SK-N-MC (cell line): ENCODE measurements around the gene PHC2.

ENCODE experiments used
- DNase-seq: peaks from one replicate; pipeline ENCODE4 v3.0.0-alpha.2; 2011; ENCODE audit warnings: low read depth, low spot score
- H3K27ac ChIP-seq: fragments of 200-600 bp; sonication (generic); 2 replicates; pipeline ENCODE4 v1.5.1; 2016; ENCODE audit warnings: mixed run types
- H3K36me3 ChIP-seq: fragments of 200-600 bp; sonication (generic); 2 replicates; pipeline ENCODE4 v1.6.1; 2017; ENCODE audit warnings: antibody characterized with exemption, low read length, mixed read lengths; ENCODE audit not compliant: insufficient read depth
- H3K4me3 ChIP-seq: fragments of 200-600 bp; sonication (generic); 2 replicates; pipeline ENCODE4 v1.5.1; 2016
- H3K9ac ChIP-seq: fragments of 200-600 bp; sonication (generic); 2 replicates; pipeline ENCODE4 v1.8.0; 2017; ENCODE audit warnings: mixed run types, mixed read lengths; ENCODE audit not compliant: insufficient read length
- H3K9me3 ChIP-seq: fragments of 200-600 bp; sonication (generic); 2 replicates; pipeline ENCODE4 v1.6.1; 2017; ENCODE audit warnings: low read depth, mild to moderate bottlenecking, antibody characterized with exemption, low read length, moderate library complexity, mixed read lengths
- EZH2 ChIP-seq: fragments of 200-600 bp; sonication (generic); IDR thresholded peaks from one replicate; pipeline ENCODE4 v1.6.1; 2017; ENCODE audit warnings: antibody characterized with exemption
- FOXP2 ChIP-seq: optimal IDR thresholded peaks from 2 replicates; pipeline ENCODE3; 2011; ENCODE audit warnings: mild to moderate bottlenecking, moderate library complexity; ENCODE audit not compliant: insufficient read depth; ENCODE audit errors: extremely low read length, control extremely low read depth
- POLR2AphosphoS5 ChIP-seq: IDR thresholded peaks from 2 replicates; pipeline ENCODE4 v1.6.1; 2012; ENCODE audit warnings: mild to moderate bottlenecking, low read depth, low read length, borderline replicate concordance

The PHC2 gene

GRCh38 chr1:33380811-33381210 lies 50.1 kb downstream of the PHC2 start:
- no peak for TF ChIP-seq EZH2
- no peak for TF ChIP-seq POLR2AphosphoS5
- no peak for TF ChIP-seq FOXP2
- no peak overlapping the region for H3K9ac ChIP-seq
- H3K36me3 ChIP-seq, result no peaks in the 10 kb centered on the region
- no peaks in the 10 kb centered on the region for H3K9me3 ChIP-seq
- H3K27ac ChIP-seq, result no peak overlapping the region
- no peak overlapping the region for H3K4me3 ChIP-seq
- no peak for DNase-seq

DNA sequence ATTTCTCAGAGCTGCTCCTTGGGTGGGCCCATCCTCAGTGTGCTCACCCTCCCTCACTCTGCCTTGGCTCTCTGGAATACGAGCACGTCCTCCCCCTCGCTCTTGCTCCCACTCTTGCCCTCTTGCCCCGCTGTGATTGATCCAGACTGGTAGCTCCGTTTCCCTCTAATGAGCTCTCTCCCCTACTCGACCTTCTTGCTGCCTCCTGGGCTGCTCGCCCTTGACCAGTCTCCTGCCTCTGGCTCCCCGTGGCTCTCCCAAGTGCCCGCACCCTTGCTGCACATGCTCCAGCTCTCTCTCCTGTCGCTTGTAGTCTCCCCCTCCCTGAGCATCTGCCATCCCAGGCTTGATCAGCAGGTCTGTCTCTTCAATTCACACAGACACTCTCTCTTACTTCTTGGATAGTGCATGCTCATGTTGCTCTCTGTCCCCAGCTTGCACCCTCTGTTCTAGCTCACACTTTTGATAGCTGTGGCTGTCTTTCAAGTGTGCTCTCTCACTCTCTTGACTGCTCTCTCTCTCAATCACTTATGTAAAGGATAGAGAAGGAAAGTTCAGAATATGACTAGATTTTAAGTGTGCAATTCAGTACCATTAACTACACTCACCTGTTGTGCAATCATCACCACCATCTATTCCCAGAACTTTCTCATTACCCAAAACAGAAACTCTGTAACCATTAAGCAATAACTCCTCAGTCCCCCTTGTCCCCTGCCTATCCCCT lies 51.1 kb downstream of the PHC2 start:
- H3K36me3 ChIP-seq, result no peaks in the 10 kb centered on the region
- no peak overlapping the region for H3K4me3 ChIP-seq
- H3K9me3 ChIP-seq, result no peaks in the 10 kb centered on the region
- no peak for DNase-seq
- TF ChIP-seq POLR2AphosphoS5 (no peak), FOXP2 (no peak), EZH2 (no peak)
- H3K9ac ChIP-seq, result no peak overlapping the region
- H3K27ac ChIP-seq, result no peak overlapping the region

DNA sequence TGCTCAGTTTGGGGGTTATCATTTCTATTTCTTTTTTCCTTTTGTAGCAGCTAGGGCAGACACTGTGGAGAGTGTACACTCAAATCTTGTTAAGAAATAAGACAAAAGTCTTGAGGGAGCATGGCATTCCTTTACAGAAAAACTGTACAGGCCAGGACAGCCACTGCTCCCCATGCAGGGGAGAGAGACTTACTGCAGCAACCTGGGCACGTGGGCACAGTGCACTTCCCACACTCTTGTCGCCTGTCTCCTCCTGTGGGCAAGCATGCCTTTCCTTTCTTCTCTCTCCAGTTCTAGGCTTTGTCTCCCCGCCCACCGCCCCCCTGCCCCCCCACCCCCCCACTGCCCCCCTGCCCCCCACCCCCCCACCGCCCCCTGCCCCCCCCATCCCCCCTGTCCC lies 51.9 kb downstream of the PHC2 start:
- Histone ChIP-seq H3K4me3 (no peak overlapping the region), H3K27ac (no peak overlapping the region)
- DNase-seq, result no peak

DNA sequence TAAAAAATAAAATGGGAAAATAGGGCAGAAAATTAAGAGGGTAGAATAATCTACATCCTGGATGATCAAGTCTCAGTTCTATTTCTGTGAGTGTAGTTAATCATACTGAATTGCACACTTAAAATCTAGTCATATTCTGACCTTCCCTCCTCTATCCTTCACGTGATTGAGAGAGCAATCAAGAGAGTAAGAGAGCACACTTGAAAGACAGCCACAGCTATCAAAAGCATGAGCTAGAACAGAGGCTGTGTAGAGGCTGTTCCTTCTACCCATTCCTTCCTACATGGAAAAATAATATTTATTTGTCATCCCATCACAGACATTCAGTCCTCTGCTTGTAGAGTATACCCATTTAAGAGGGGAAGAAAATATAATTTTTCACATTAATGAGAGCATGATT lies 52.4 kb downstream of the PHC2 start:
- H3K36me3 ChIP-seq, result no peaks in the 10 kb centered on the region
- no peak for DNase-seq
- H3K9ac ChIP-seq, result no peak overlapping the region
- TF ChIP-seq FOXP2 (no peak), POLR2AphosphoS5 (no peak), EZH2 (no peak)
- no peak overlapping the region for H3K4me3 ChIP-seq
- no peak overlapping the region for H3K27ac ChIP-seq
- no peaks in the 10 kb centered on the region for H3K9me3 ChIP-seq

More for the DNA sequence above, 51.9 kb downstream of the PHC2 start:
- TF ChIP-seq POLR2AphosphoS5 (no peak), EZH2 (no peak), FOXP2 (no peak)
- Histone ChIP-seq H3K9ac (no peak overlapping the region), H3K36me3 (no peaks in the 10 kb centered on the region), H3K9me3 (no peaks in the 10 kb centered on the region)

DNA sequence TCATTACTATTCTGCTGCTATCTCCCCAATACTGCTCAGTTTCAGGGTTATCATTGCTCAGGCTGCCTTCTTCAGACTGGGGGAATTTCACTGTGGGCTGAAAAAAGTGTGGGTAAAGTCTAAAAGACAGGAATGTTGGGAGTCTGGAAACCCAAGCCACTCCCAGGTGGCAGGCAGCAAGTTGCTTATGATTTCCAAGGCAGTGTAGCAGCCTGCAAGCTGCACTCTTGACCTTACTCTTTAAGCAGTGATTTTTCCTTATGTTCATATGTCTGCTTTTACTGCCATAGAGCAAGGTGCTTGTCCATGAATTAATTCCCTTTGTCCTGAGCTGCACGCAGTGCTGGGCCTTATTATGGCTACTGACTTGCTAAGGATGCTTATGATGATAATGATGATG lies 53.1 kb downstream of the PHC2 start:
- H3K4me3 ChIP-seq, result no peak overlapping the region
- H3K9ac ChIP-seq, result no peak overlapping the region
- no peak for TF ChIP-seq EZH2
- H3K9me3 ChIP-seq, result no peaks in the 10 kb centered on the region
- no peak for DNase-seq
- no peak overlapping the region for H3K27ac ChIP-seq
- no peaks in the 10 kb centered on the region for H3K36me3 ChIP-seq

DNA sequence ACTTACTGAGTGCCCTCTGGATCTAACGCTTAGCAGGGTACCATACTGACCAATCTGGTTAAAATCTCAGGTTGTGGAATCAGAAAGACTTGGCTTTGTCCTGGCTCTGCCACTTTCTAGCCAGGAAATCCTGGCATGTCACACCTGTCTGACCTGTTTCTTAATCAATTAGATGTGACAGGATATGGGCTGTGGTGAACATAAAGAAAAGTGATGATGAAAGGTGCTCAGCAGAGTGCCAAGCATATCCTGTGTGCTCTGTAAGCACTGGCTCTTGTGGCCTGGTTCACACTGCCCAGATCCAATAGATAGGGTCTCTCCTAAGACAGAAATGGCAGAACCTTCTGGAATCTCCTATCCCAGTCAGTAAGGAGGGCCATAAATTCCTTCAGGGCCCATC lies 53.9 kb downstream of the PHC2 start:
- TF ChIP-seq FOXP2 (no peak), EZH2 (no peak), POLR2AphosphoS5 (no peak)
- no peak for DNase-seq
- H3K36me3 ChIP-seq, result no peaks in the 10 kb centered on the region
- H3K4me3 ChIP-seq, result no peak overlapping the region
- no peaks in the 10 kb centered on the region for H3K9me3 ChIP-seq
- no peak overlapping the region for H3K27ac ChIP-seq
- H3K9ac ChIP-seq, result no peak overlapping the region

DNA sequence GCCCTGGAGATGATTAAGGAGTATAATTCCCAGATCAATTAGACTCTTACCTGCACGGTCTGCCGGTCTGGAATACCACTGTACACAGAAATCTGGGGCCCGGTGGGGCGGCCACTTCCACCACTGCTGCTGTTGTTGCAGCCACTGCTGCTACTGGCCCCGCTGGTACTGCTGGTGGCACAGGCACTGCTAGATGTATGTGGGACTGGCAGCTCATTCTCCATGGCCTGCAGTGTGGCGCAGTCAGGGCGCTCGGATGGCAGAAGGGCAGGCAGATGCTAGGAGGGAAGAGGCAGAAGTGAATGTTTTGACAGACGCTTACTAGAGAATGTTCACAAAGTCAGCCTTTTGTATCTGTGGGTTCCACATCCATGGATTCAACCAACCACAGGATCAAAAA lies 55.6 kb downstream of the PHC2 start:
- H3K9ac ChIP-seq, result no peak overlapping the region
- no peak for DNase-seq
- no peaks in the 10 kb centered on the region for H3K9me3 ChIP-seq
- TF ChIP-seq FOXP2, result no peak
- no peak for TF ChIP-seq POLR2AphosphoS5
- no peak for TF ChIP-seq EZH2
- no peaks in the 10 kb centered on the region for H3K36me3 ChIP-seq
- no peak overlapping the region for H3K27ac ChIP-seq
- no peak overlapping the region for H3K4me3 ChIP-seq

GRCh38 chr1:33374336-33375105 lies 56.4 kb downstream of the PHC2 start:
- Histone ChIP-seq H3K27ac (no peak overlapping the region), H3K9ac (no peak overlapping the region), H3K9me3 (no peaks in the 10 kb centered on the region), H3K4me3 (no peak overlapping the region), H3K36me3 (no peaks in the 10 kb centered on the region)
- no peak for DNase-seq
- TF ChIP-seq EZH2 (no peak), POLR2AphosphoS5 (no peak), FOXP2 (no peak)
